HG03521 (cell line): Measurements from ENCODE around the gene PKNOX2.
"Not testable (repeated sequence)": the region's sequence is repeated elsewhere in the genome, so short reads cannot be mapped to it uniquely, and the experiment has no call there.

ENCODE experiments used
- ATAC-seq: cut with Tn5 transposase; IDR thresholded peaks from one replicate; pipeline ENCODE4 v1.9.1; 2021; ENCODE audit warnings: mild to moderate bottlenecking, moderate library complexity; ENCODE audit not compliant: unreplicated experiment

Gene PKNOX2

GRCh38 chr11:125201525-125202141 lies 37.1 kb downstream of the PKNOX2 start:
- ATAC-seq = no peak

GRCh38 chr11:125202362-125202880 lies 37.9 kb downstream of the PKNOX2 start:
- no peak for ATAC-seq

DNA sequence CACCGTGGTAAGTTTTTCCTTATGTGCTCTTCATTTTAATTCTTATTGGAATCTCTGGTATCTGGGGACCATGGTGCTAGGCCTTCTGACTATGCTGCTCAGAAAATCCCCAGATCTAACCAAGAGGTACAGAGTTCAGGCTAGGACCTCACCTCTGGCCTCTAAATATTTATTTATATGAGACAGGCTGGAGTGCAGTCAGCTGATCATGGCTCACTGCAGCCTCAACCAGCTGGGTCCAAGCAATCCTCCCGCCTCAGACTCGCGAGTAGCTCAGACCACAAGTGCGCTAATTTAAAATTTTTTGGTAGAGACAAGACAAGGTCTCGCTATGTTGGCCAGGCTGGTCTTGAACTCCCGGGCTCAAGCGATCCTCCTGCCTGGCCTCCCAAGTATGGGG lies 38.4 kb downstream of the PKNOX2 start:
- no peak for ATAC-seq

- ATAC-seq = no peak
Measured at GRCh38 chr11:125207866-125208425, 43.4 kb downstream of the PKNOX2 start.

DNA sequence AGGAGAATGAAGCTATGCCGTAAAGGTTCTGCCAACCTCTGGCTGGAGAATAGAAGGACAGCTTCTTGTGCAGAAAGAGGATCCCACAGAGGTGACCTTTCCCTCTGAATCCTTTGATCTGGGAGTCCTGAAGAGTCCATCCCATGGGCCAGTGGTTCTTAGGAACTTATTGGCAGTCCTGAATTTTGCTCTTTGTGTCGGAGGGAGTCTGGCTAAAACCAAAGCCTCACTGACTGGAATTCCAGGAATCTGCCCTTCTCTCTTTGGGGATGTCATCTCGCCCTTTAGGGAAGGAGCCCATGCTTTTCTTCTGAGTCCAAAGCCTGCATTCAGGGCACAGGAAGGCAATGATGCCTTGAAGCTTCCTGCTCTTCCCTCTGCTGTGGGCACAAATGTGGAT lies 45.5 kb downstream of the PKNOX2 start:
- ATAC-seq = no peak

DNA sequence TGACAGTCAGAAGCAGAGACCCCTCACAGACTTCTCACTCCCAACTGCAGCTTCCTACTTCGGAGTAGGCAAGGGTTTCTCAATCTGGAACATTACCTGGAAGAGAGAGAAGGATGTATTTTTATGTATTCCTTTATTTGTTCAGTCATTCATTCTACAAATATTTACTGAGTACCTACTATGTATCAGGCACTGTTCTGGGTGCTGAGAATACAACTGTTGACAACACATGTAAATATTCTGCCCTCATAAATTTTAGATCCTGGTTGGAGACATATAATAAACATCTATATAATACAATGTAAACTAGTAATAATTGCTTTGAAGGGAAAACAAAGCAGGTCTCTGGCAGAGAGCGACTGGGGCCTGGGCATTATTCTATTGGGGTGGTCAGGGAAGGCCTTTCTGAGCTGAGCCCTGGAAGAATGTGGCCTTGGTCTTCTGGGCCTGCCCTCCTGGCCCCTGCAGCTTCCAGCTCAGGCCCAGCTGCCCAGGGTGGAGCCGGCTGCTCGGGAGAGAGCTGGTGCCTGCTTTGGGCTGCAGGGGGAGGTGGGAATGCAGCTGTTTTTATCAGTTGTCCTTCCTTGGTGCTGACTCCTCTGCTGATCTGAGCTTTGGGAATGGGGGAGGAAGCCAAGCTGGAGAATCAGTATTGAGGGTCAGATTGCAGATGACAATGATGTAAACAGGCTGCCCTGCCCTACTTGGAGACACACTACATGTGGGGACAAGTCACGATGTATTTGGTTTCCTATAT lies 46.8 kb downstream of the PKNOX2 start:
- ATAC-seq = no peak

DNA sequence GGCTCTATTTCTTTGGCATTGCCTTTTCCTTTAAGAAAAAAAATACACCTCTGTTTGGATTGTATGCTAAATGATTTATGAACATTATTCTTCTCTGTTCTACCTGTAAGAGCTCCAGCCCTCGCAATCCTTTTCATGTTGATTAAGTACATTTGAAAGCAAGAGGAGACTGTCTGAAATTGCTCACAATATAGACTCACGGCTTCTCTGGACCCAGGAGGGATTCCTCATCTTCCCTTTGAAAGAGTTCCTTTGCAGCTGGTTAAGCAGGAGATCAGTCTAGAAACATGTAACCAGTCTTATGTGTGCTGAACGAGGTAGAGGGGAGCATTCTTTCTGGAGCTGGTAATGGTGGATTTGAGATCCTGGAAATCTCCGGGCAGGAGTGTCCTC lies 47.4 kb downstream of the PKNOX2 start:
- ATAC-seq = no peak

DNA sequence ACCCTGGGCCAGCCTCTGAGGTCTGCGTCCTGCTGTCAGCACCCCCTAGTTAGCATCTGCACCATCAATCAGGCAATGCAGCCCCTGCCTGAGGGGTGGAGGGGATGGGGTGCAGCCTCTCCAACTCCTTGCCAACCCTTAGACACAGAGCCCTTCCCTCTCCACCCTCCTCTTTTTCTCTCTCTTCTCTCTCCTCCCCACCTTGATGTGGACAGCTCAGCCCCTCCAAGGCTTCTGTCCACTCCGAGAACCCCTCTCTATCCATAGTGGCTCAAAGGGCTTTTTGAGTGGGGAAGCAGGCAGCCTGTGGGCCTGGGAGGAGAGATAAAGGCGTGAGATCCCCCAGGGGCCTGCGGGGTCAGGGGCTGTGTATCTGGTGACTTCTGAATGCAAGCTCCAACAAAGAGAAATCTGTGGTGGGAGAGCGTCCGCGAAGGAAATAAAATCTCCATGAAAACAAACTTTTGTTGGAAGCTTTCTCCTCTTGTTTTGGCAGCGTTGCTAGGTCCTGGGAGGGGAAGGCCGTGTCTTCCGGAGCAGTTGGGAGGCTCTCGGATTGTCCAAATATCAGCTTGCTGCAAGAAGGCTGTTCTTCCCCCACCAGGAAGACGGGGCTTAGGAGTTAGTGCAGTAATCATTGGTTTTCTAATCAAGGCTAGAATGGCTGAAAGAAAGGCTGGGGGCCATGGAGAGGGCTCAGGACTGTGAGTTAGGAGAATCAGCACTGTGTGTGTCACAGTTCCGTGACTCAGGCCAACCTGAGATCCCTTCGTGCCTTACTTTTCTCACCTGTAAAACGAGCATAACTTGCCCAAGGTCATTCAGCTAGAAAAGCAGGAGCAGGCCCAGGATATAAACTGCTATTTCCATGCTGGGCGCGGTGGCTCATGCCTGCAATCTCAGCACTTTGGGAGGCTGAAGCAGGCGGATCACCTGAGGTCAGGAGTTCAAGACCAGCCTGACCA lies 50.3 kb downstream of the PKNOX2 start:
- no peak for ATAC-seq

GRCh38 chr11:125215976-125216375 lies 51.4 kb downstream of the PKNOX2 start:
- ATAC-seq = no peak

DNA sequence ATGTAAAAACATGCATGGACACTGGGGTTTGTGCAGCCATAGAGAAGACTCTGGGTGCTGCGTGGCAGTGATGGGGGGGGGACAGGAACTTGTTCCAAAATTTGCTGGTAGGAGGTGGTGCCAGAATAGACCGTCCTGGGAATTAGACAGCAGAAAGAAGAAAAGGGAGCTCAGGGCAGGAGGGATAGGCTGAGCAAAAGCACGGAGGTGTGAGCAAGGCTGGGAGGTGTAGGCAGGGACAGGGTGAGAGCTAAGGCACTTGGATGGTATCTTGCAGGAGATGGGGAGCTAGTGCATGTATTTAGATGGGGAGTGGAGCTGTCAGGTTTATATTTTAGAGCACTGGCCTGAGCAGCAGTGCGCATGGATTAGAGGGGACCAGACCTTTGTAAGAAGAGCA lies 53.8 kb downstream of the PKNOX2 start:
- ATAC-seq = no peak

DNA sequence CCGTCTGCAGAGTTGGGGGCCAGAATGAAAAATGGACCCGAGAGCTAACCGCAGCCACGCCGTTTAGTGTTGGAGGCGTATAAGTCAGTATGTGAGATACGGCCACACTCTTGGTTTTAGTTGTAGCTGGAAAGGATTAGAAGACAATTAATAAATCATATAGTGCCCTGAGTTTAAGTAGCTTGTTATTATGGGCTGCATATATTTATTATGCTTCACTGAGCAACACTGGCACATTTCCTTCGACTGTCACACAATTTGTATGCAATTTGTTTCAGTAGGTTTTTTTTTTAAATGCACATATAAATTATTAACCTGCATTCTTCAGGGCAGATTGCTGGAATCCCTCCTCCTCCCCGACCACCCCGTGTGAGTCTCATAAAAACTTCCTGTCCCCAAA lies 56.9 kb downstream of the PKNOX2 start:
- ATAC-seq = no peak

GRCh38 chr11:125222494-125222893 lies 57.9 kb downstream of the PKNOX2 start:
- no peak for ATAC-seq

- ATAC-seq = not testable (repeated sequence)
Measured at GRCh38 chr11:125223161-125223560, 58.6 kb downstream of the PKNOX2 start.

DNA sequence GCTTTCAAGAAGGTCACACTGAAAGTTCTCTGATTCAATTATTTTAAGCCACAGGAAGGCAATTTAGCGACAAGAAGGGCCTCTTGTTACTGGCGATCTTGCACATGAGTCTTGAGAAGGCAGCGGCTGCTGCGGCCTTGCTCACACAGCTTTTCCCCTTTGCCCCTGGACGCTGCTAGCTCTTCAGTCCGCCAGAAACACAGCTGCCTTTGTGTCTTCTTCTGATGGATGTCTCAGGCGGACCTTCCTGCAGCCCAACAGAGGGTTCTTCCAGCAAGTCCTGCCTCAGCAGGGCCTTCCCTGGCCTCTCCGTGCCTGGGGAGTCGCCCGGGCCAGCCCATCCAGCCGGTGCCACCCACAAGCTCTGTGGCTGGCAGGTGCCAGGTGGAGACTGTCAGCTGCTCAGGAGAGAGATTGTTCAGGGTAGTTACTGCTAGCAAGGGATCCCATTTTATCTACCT lies 59.4 kb downstream of the PKNOX2 start:
- ATAC-seq = no peak

DNA sequence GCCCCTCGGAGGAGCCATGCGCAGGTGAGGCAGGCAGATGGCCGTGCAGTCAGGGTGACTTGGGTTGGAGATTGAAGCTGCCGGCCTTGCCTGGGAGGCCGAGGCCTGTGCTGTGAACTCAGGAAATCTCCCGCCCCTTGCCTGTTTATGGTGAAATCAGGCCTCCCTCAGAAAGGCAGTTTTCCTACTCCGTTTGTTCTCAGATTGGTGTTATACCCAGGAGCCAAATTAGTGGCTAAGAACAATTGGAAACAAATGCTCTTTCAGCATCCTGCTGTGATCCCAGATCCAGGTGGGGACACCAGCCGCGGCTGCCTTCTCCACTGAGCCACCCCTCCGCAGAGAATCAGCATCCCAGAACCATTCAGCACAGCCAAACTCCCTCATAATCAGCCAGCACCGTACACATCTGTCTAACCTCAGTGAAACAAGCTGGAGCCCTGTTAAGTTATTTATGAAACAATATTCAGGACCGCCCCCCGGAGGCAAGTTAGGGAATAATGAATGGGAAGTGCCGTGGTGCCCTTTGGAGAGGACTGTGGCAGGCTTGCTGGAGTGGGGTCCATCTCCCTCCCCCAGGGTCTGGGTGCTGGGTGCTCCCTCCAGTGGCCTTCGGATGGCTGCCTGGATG lies 60.0 kb downstream of the PKNOX2 start:
- ATAC-seq = no peak

GRCh38 chr11:125225401-125225800 lies 60.9 kb downstream of the PKNOX2 start:
- no peak for ATAC-seq

GRCh38 chr11:125226031-125226430 lies 61.5 kb downstream of the PKNOX2 start:
- ATAC-seq = no peak

DNA sequence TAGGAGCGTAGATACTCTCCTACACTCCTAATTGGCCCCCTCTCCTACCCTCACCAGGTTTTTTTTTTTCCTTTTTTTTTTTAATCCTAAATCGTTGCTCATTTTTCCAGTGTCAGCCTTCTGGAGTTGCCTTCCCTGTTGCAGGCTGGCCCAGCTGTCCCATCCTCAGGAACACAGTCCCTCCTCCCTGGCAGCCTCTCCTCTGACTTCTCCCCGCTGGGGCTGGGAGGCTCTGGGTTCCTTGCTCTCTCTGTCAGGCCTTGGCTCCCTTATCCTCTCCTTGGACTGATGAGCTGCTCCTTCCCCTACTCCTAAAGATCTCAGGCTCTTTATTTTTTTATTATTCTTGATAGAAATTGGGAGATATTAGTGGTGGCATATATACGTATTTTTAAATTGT lies 62.2 kb downstream of the PKNOX2 start:
- no peak for ATAC-seq

- no peak for ATAC-seq
Measured at GRCh38 chr11:125227151-125227550, 62.6 kb downstream of the PKNOX2 start.

GRCh38 chr11:125228445-125228844 lies 63.9 kb downstream of the PKNOX2 start:
- ATAC-seq = no peak
